Measurements from ENCODE around the gene ABO. TPM values are rescaled to one million over a fixed set of nuclear protein-coding genes. Genes with fewer than 3 reads are reported as not detected.
"Not testable (repeated sequence)": the region's sequence is repeated elsewhere in the genome, so short reads cannot be mapped to it uniquely, and the experiment has no call there.

ABO gene
- total and polyA plus RNA-seq, 4 donors = 0.28 to 2.9 (median 0.60) TPM

- no peak overlapping the region for H3K27ac ChIP-seq (ENCODE audit: low read depth, low read length)
- H3K27me3 ChIP-seq (ENCODE audit: control insufficient read depth, insufficient read depth, low read length) = peaks cover 39% of the 10 kb centered on the region
- WGBS (ENCODE audit: insufficient coverage) = 85% methylated on average over 4 of the region's 4 CpGs
- peaks cover 15% of the 10 kb centered on the region for H3K4me1 ChIP-seq (ENCODE audit: control insufficient read depth, insufficient read depth, low read length)
- H3K36me3 ChIP-seq (ENCODE audit: control insufficient read depth, insufficient read depth, low read length) = no peaks in the 10 kb centered on the region
- DNase-seq (ENCODE audit: low read depth in 4 of 6, low spot score in 6 of 6) = no peak
- H3K4me3 ChIP-seq (ENCODE audit: low read depth, low read length) = no peak overlapping the region
- no peaks in the 10 kb centered on the region for H3K9me3 ChIP-seq (ENCODE audit: control insufficient read depth, insufficient read depth, low read length)
These were observed 2.5 kb upstream of the ABO start for GRCh38 chr9:133277467-133277866.

DNA sequence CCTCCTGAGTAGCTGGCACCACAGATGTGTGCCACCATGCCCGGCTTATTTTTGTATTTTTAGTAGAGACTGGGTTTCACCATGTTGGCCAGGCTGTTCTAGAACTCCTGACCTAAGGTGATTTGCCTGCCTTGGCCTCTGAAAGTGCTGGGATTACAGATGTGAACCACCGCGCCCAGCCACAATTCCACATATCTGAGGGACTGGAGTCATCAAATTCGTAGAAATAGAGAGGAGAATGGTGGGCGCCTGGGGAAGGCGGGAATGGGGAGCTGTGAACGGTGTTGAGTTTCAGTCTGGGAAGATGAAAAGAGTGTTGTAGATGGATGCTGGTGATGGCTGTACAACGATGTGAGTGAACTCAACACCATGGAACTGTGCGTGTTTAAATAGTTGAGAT lies 1.9 kb upstream of the ABO start:
- no peaks in the 10 kb centered on the region for H3K36me3 ChIP-seq (ENCODE audit: control insufficient read depth, insufficient read depth, low read length)
- DNase-seq (ENCODE audit: low read depth in 4 of 6, low spot score in 6 of 6) = no peak
- H3K9me3 ChIP-seq (ENCODE audit: control insufficient read depth, insufficient read depth, low read length) = no peaks in the 10 kb centered on the region
- peaks cover 39% of the 10 kb centered on the region for H3K27me3 ChIP-seq (ENCODE audit: control insufficient read depth, insufficient read depth, low read length)
- peaks cover 15% of the 10 kb centered on the region for H3K4me1 ChIP-seq (ENCODE audit: control insufficient read depth, insufficient read depth, low read length)
- no peak overlapping the region for H3K4me3 ChIP-seq (ENCODE audit: low read depth, low read length)
- no peak overlapping the region for H3K27ac ChIP-seq (ENCODE audit: low read depth, low read length)
- WGBS (ENCODE audit: insufficient coverage) = 85% methylated on average over 8 of the region's 9 CpGs

DNA sequence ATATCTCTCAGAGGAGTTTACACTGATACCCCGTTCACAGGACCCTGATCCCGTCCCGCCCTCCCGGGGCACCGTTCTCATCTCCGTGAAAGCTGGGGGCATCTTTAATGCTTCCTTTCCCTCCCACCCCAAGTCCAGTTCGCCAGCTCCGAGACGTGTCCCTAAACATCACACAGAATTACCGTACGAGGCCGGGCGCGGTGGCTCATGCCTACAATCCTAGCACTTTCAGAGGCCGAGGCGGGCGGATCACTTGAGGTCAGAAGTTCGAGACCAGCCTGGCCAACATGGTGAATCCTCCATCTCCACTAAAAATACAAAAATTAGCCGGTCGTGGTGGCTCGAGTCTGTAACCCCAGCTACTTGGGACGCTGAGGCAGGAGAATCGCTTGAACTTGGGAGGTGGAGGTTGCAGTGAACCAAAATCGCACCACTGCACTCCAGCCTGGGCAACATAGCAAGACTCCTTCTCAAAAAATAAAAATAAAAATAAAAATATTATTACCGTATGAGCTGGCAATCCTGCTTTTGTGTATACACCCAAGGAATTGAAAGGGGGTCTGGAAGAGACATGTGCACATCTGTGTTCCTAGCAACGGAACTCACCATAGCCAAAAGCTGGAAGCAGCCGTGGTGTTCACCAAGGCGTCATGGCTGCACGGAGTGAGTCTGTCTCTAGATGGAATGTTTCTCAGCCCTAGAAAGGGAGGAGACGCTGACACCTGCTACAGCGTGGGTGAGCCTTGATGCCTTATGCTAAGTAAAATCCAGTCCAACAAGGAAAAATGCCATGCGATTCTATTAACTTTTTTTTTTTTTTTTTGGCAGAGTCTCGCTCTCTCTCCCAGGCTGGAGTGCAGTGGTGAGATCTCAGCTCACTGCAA lies 1.2 kb upstream of the ABO start:
- 54% methylated on average over 14 of the region's 33 CpGs for WGBS (ENCODE audit: insufficient coverage)

DNA sequence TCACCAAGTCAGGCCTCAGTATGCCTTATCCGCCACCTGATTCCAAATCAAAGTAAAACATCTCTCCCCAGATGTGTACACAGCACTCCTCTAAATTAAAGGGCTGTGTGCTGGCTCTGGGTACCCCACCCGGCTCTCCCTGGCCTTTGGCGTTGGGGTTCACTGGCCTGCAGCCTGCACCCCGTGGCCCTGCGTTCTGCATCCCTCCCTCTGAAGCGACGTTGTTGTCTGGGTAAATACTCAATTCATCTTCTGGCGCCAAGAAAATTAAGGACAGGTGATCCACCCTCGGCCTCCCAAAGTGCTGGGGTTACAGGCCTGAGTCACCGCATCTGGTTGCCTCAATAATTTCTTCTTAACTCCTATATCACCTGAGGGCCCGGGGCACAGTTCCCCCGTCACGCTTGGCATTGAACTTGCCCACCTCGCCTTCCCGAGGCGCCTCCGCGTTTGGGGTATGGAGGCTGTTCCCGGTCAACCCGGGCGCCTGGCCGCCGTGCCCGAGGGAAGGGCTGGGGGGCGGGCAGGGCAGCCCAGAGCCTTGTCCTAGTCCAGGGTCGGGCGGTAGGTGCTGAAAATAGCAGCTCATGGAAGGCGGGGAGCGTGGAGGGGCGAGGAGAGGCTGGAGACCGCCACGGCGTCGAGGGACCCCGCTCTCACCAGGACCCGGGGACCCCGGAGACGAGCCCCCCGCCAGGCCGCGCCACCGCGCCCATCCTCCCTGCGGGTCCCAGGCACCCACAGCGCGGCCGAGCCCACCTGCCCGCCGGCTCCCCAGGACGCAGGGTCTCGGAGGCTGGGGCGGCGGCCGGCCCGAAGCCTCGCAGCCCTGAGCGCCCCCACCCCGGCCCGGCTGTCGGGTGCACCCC lies 531 bp downstream of the ABO start:
- DNase-seq (ENCODE audit: low read depth in 4 of 6, low spot score in 6 of 6) = no peak
- Histone ChIP-seq H3K36me3 (ENCODE audit: control insufficient read depth, insufficient read depth, low read length) (no peaks in the 10 kb centered on the region), H3K4me3 (ENCODE audit: low read depth, low read length) (no peak overlapping the region), H3K27me3 (ENCODE audit: control insufficient read depth, insufficient read depth, low read length) (peaks cover 39% of the 10 kb centered on the region), H3K27ac (ENCODE audit: low read depth, low read length) (no peak overlapping the region), H3K4me1 (ENCODE audit: control insufficient read depth, insufficient read depth, low read length) (peaks cover 15% of the 10 kb centered on the region), H3K9me3 (ENCODE audit: control insufficient read depth, insufficient read depth, low read length) (no peaks in the 10 kb centered on the region)
- 22% methylated on average over 60 of the region's 60 CpGs for whole genome bisulfite sequencing (ENCODE audit: insufficient coverage)

More for the DNA sequence above, 1.2 kb upstream of the ABO start:
- DNase-seq (ENCODE audit: low read depth in 4 of 6, low spot score in 6 of 6) = peak in 1 of 6 donors; percentile 23
- no peak overlapping the region for H3K4me3 ChIP-seq (ENCODE audit: low read depth, low read length)
- H3K9me3 ChIP-seq (ENCODE audit: control insufficient read depth, insufficient read depth, low read length) = no peaks in the 10 kb centered on the region
- H3K4me1 ChIP-seq (ENCODE audit: control insufficient read depth, insufficient read depth, low read length) = peaks cover 15% of the 10 kb centered on the region
- peaks cover 39% of the 10 kb centered on the region for H3K27me3 ChIP-seq (ENCODE audit: control insufficient read depth, insufficient read depth, low read length)
- H3K36me3 ChIP-seq (ENCODE audit: control insufficient read depth, insufficient read depth, low read length) = no peaks in the 10 kb centered on the region
- no peak overlapping the region for H3K27ac ChIP-seq (ENCODE audit: low read depth, low read length)

DNA sequence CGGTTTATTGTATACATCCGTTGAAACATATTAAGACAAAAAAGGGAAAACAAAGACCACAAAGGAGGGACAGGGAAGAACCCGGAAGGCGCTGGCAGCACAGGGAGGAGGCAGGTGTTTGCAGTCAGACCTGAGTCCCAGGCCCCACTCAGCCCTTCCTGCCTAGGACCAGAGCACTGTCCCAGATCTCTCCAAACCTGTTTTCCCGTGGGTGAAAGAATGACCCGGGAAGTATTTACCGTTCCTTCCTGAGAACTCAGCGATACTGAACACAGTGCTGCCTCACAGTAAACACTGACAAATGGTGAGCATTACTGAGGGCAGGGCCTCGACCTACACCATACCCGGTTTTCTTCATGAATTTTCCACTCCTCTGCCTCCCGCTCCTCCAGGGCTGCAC lies 1.2 kb downstream of the ABO start:
- Histone ChIP-seq H3K4me1 (ENCODE audit: control insufficient read depth, insufficient read depth, low read length) (peaks cover 15% of the 10 kb centered on the region), H3K36me3 (ENCODE audit: control insufficient read depth, insufficient read depth, low read length) (no peaks in the 10 kb centered on the region), H3K9me3 (ENCODE audit: control insufficient read depth, insufficient read depth, low read length) (no peaks in the 10 kb centered on the region), H3K4me3 (ENCODE audit: low read depth, low read length) (no peak overlapping the region), H3K27ac (ENCODE audit: low read depth, low read length) (no peak overlapping the region), H3K27me3 (ENCODE audit: control insufficient read depth, insufficient read depth, low read length) (peaks cover 39% of the 10 kb centered on the region)
- WGBS (ENCODE audit: insufficient coverage) = 77% methylated on average over 10 of the region's 11 CpGs
- no peak for DNase-seq (ENCODE audit: low read depth in 4 of 6, low spot score in 6 of 6)

DNA sequence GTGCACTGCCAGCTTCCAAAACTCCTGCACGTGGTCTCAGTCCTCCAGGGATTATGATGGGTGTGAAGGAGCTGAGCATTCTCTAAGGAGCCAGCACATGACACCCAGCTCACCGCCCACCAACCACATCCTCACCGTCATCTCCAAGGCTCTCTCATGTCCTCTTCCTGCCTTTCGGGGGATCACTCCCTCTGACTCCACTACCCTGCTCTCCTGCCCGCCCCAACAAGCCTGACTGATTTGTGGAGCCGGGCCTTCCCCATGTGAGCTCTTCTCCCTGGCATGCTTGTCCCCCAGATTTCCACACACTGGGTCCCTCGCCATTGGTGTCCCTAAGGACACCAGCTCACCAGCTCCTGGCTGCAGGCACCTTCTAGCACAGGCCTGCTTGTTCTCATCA lies 1.9 kb downstream of the ABO start:
- H3K4me1 ChIP-seq (ENCODE audit: control insufficient read depth, insufficient read depth, low read length) = peaks cover 15% of the 10 kb centered on the region
- H3K27me3 ChIP-seq (ENCODE audit: control insufficient read depth, insufficient read depth, low read length) = peaks cover 37% of the 10 kb centered on the region
- no peak overlapping the region for H3K4me3 ChIP-seq (ENCODE audit: low read depth, low read length)
- H3K27ac ChIP-seq (ENCODE audit: low read depth, low read length) = no peak overlapping the region
- H3K9me3 ChIP-seq (ENCODE audit: control insufficient read depth, insufficient read depth, low read length) = no peaks in the 10 kb centered on the region
- 83% methylated on average over 6 of the region's 7 CpGs for WGBS (ENCODE audit: insufficient coverage)
- no peaks in the 10 kb centered on the region for H3K36me3 ChIP-seq (ENCODE audit: control insufficient read depth, insufficient read depth, low read length)
- no peak for DNase-seq (ENCODE audit: low read depth in 4 of 6, low spot score in 6 of 6)

- H3K36me3 ChIP-seq (ENCODE audit: control insufficient read depth, insufficient read depth, low read length) = no peaks in the 10 kb centered on the region
- WGBS (ENCODE audit: insufficient coverage) = 78% methylated on average over 7 of the region's 9 CpGs
- H3K27ac ChIP-seq (ENCODE audit: low read depth, low read length) = no peak overlapping the region
- no peak for DNase-seq (ENCODE audit: low read depth in 4 of 6, low spot score in 6 of 6)
- no peak overlapping the region for H3K4me3 ChIP-seq (ENCODE audit: low read depth, low read length)
- peaks cover 17% of the 10 kb centered on the region for H3K27me3 ChIP-seq (ENCODE audit: control insufficient read depth, insufficient read depth, low read length)
- H3K4me1 ChIP-seq (ENCODE audit: control insufficient read depth, insufficient read depth, low read length) = peaks cover 10% of the 10 kb centered on the region
- no peaks in the 10 kb centered on the region for H3K9me3 ChIP-seq (ENCODE audit: control insufficient read depth, insufficient read depth, low read length)
These were observed 5.3 kb downstream of the ABO start for GRCh38 chr9:133269537-133270362.

DNA sequence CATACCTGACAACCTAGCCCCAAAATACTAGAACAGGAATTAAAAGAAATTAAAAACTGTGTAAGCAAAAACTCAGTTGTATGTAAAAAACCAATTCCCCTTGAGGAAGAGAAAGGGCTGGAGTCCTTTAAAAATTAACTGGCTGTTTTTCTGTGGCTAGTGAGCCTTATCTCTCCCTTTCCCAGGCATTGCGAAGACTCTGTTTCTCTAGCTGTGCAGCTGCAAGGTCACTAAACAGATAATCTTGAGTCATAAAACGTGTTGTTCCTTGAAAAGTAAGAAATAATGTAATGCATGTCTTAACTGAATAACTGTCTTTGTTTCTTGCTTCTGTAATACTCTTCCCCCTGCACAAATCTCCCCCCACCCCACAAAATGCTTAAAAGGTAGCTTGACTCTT lies 5.9 kb downstream of the ABO start:
- WGBS (ENCODE audit: insufficient coverage) = no CpG with 5 or more reads among the region's 2 CpGs
- DNase-seq (ENCODE audit: low read depth in 4 of 6, low spot score in 6 of 6); H3K27ac ChIP-seq (ENCODE audit: low read depth, low read length): not testable (repeated sequence)

GRCh38 chr9:133268335-133269056 lies 6.5 kb downstream of the ABO start:
- Histone ChIP-seq H3K27me3 (ENCODE audit: control insufficient read depth, insufficient read depth, low read length) (peaks cover 5% of the 10 kb centered on the region), H3K4me3 (ENCODE audit: low read depth, low read length) (no peak overlapping the region), H3K27ac (ENCODE audit: low read depth, low read length) (no peak overlapping the region), H3K36me3 (ENCODE audit: control insufficient read depth, insufficient read depth, low read length) (no peaks in the 10 kb centered on the region), H3K9me3 (ENCODE audit: control insufficient read depth, insufficient read depth, low read length) (no peaks in the 10 kb centered on the region), H3K4me1 (ENCODE audit: control insufficient read depth, insufficient read depth, low read length) (peaks cover 4% of the 10 kb centered on the region)
- no CpG with 5 or more reads among the region's 9 CpGs for WGBS (ENCODE audit: insufficient coverage)
- DNase-seq (ENCODE audit: low read depth in 4 of 6, low spot score in 6 of 6) = no peak

More for the DNA sequence above, 5.9 kb downstream of the ABO start:
- not testable (repeated sequence) for H3K36me3 ChIP-seq (ENCODE audit: control insufficient read depth, insufficient read depth, low read length); H3K9me3 ChIP-seq (ENCODE audit: control insufficient read depth, insufficient read depth, low read length); H3K4me3 ChIP-seq (ENCODE audit: low read depth, low read length); H3K4me1 ChIP-seq (ENCODE audit: control insufficient read depth, insufficient read depth, low read length)
- H3K27me3 ChIP-seq (ENCODE audit: control insufficient read depth, insufficient read depth, low read length) = peaks cover 11% of the 10 kb centered on the region

Data from spinal cord (tissue), 10 donors.